GM23338 (cell line): ENCODE results near the gene CDON. TPM values are rescaled to one million over a fixed set of nuclear protein-coding genes. Genes with fewer than 3 reads are reported as not detected.

Experiments used
- ATAC-seq: fragments of 200-7000 bp; cut with Tn5 transposase; 3 replicates; pipeline ENCODE4 v1.9.1; 2020
- DNase-seq: peaks from one replicate; pipeline ENCODE4 v3.0.0-alpha.2; 2015; ENCODE audit warnings: low spot score
- H2AFZ ChIP-seq: fragments of 200-600 bp; sonication (generic); 2 replicates; pipeline ENCODE4 v1.8.0; 2016; ENCODE audit warnings: antibody characterized with exemption, mild to moderate bottlenecking, moderate library complexity
- H3F3A ChIP-seq: fragments of 200-600 bp; sonication (generic); replicated peaks from 2 replicates; pipeline ENCODE4 v1.8.0; 2017; ENCODE audit warnings: antibody characterized with exemption, mixed run types, low read depth
- H3K27ac ChIP-seq: fragments of 200-600 bp; sonication (generic); 2 replicates; pipeline ENCODE4 v1.6.1; 2016; ENCODE audit warnings: low read depth
- H3K27me3 ChIP-seq: fragments of 200-600 bp; sonication (generic); 2 replicates; pipeline ENCODE4 v1.8.0; 2016; ENCODE audit warnings: mild to moderate bottlenecking, mixed run types, moderate library complexity; ENCODE audit not compliant: insufficient read depth
- H3K36me3 ChIP-seq: fragments of 200-600 bp; sonication (generic); 2 replicates; pipeline ENCODE4 v1.8.0; 2016; ENCODE audit warnings: mild to moderate bottlenecking; ENCODE audit not compliant: insufficient read depth
- H3K4me1 ChIP-seq: fragments of 200-600 bp; sonication (generic); 2 replicates; pipeline ENCODE4 v1.8.0; 2016; ENCODE audit warnings: mild to moderate bottlenecking, moderate library complexity; ENCODE audit not compliant: insufficient read depth
- H3K4me2 ChIP-seq: fragments of 200-600 bp; sonication (generic); 2 replicates; pipeline ENCODE4 v1.7.1; 2017; ENCODE audit warnings: mixed run types
- H3K4me3 ChIP-seq: fragments of 200-600 bp; sonication (generic); 2 replicates; pipeline ENCODE4 v1.6.1; 2016; ENCODE audit warnings: mixed run types
- H3K79me2 ChIP-seq: fragments of 200-600 bp; sonication (generic); replicated peaks from 2 replicates; pipeline ENCODE4 v1.8.0; 2017; ENCODE audit warnings: mild to moderate bottlenecking; ENCODE audit not compliant: insufficient read depth
- H3K9me2 ChIP-seq: fragments of 200-600 bp; sonication (generic); 2 replicates; pipeline ENCODE4 v1.8.0; 2017; ENCODE audit not compliant: insufficient read depth
- H4K20me1 ChIP-seq: fragments of 200-600 bp; sonication (generic); replicated peaks from 2 replicates; pipeline ENCODE4 v1.8.0; 2017; ENCODE audit warnings: mild to moderate bottlenecking; ENCODE audit not compliant: insufficient read depth
- H3K27ac Mint-ChIP-seq: 2 replicates; pipeline ENCODE4 v1.8.0; 2020; ENCODE audit warnings: inconsistent platforms, mild to moderate bottlenecking, moderate library complexity, mixed read lengths
- H3K27me3 Mint-ChIP-seq: 3 replicates; pipeline ENCODE4 v1.8.0; 2022; ENCODE audit warnings: low read depth, mild to moderate bottlenecking, moderate library complexity, mixed read lengths, inconsistent platforms; ENCODE audit not compliant: insufficient read depth, poor library complexity
- H3K36me3 Mint-ChIP-seq: 3 replicates; pipeline ENCODE4 v1.8.0; 2021; ENCODE audit warnings: low read depth, mild to moderate bottlenecking, inconsistent platforms, moderate library complexity, mixed read lengths
- H3K4me1 Mint-ChIP-seq: 3 replicates; pipeline ENCODE4 v1.8.0; 2020; ENCODE audit warnings: mild to moderate bottlenecking, inconsistent platforms, mixed read lengths
- H3K4me3 Mint-ChIP-seq: 3 replicates; pipeline ENCODE4 v1.8.0; 2021; ENCODE audit warnings: moderate library complexity, mild to moderate bottlenecking, inconsistent platforms, mixed read lengths
- H3K9me3 Mint-ChIP-seq: 3 replicates; pipeline ENCODE4 v1.8.0; 2020; ENCODE audit warnings: moderate library complexity, mild to moderate bottlenecking, inconsistent platforms, mixed read lengths
- CREB1 ChIP-seq: fragments of 250-450 bp; sonication (Bioruptor Pico); IDR thresholded peaks from 2 replicates; pipeline ENCODE4 v1.5.0; 2020; ENCODE audit warnings: low read depth, mild to moderate bottlenecking, moderate library complexity
- EZH2 ChIP-seq: fragments of 200-600 bp; sonication (generic); IDR thresholded peaks from one replicate; pipeline ENCODE4 v1.8.0; 2017; ENCODE audit warnings: antibody characterized with exemption, mild to moderate bottlenecking, low read depth; ENCODE audit not compliant: unreplicated experiment
- EZH2phosphoT487 ChIP-seq: fragments of 200-600 bp; sonication (generic); IDR thresholded peaks from one replicate; pipeline ENCODE4 v1.8.1; 2018; ENCODE audit warnings: antibody characterized with exemption; ENCODE audit not compliant: unreplicated experiment
- JUNB ChIP-seq: IDR thresholded peaks from one replicate; pipeline ENCODE4 v1.6.1; 2016; ENCODE audit warnings: antibody characterized with exemption; ENCODE audit not compliant: unreplicated experiment
- NANOG ChIP-seq: IDR thresholded peaks from 2 replicates; pipeline ENCODE4 v1.6.1; 2016; ENCODE audit warnings: antibody characterized with exemption, borderline replicate concordance
- POLR2AphosphoS5 ChIP-seq: IDR thresholded peaks from 2 replicates; pipeline ENCODE4 v1.6.1; 2016; ENCODE audit warnings: antibody characterized with exemption, low read depth
- REST ChIP-seq: IDR thresholded peaks from one replicate; pipeline ENCODE4 v1.6.1; 2018; ENCODE audit warnings: antibody characterized with exemption; ENCODE audit not compliant: unreplicated experiment
- ZNF114 ChIP-seq: fragments of 250-450 bp; sonication (Bioruptor Pico); IDR thresholded peaks from 2 replicates; pipeline ENCODE4 v1.5.0; 2020; ENCODE audit warnings: mild to moderate bottlenecking, moderate library complexity
- polyA plus RNA-seq: library from polyadenylated mRNA; unstranded; fragments of >200 nt; fragmentation: Nextera tagmentation; extraction: Ambion mirVana; gene quantifications from 2 replicates; pipeline ENCODE4 v1.2.1, GENCODE V29; 2016
- total RNA-seq: library from RNA; depleted of rRNA; stranded (reverse); fragments of >200 nt; shearing (Covaris generic); gene quantifications from 2 replicates; pipeline ENCODE4 v1.2.3, GENCODE V29; 2014
- TF ChIP-seq, protein P1 (sequence below), 2 experiments: fragments of 200-600 bp in 1 of 2; sonication (generic) in 1 of 2; conservative IDR thresholded peaks; 2 replicates each; pipeline versions ENCODE4 v1.5.1 to v1.6.1; 2016 to 2017; ENCODE audit warnings: antibody characterized with exemption in 2 of 2, low read depth in 2 of 2, mild to moderate bottlenecking in 2 of 2, moderate library complexity in 1 of 2

CDON gene
- total and polyA plus RNA-seq, 2 experiments from 2014 or later, result 4.1 to 35.5 TPM

- Mint-ChIP-seq H3K27ac (no peak within 1 kb of the TSS), H3K27me3 (peaks cover 11% of the 10 kb centered on the region), H3K4me1 (peaks cover 17% of the 10 kb centered on the region), H3K4me3 (no peak within 1 kb of the TSS), H3K36me3 (no peaks in the 10 kb centered on the region; the same call in 2 of the 3 replicates), H3K9me3 (no peaks in the 10 kb centered on the region; the same call in 2 of the 3 replicates)
- TF ChIP-seq POLR2AphosphoS5 (no peak), ZNF114 (no peak), EZH2 (no peak), REST (no peak), NANOG (no peak)
- Histone ChIP-seq H2AFZ (no peak within 1 kb of the TSS), H3K4me1 (peaks cover 13% of the 10 kb centered on the region), H4K20me1 (no peaks in the 10 kb centered on the region), H3F3A (no peaks in the 10 kb centered on the region), H3K4me2 (no peak within 1 kb of the TSS), H3K27ac (no peak within 1 kb of the TSS), H3K9me2 (no peaks in the 10 kb centered on the region), H3K36me3 (no peaks in the 10 kb centered on the region), H3K79me2 (no peaks in the 10 kb centered on the region), H3K27me3 (no peaks in the 10 kb centered on the region), H3K4me3 (no peak within 1 kb of the TSS)
- ATAC-seq (no peak), DNase-seq (no peak)
Measured at GRCh38 chr11:125945797-125946520, 116.7 kb downstream of the CDON start, which contains the start of gene VSIG10L2. VSIG10L2 (plus strand) TSS chr11:125946044; CDS start chr11:125946056, 12 bp downstream.

DNA sequence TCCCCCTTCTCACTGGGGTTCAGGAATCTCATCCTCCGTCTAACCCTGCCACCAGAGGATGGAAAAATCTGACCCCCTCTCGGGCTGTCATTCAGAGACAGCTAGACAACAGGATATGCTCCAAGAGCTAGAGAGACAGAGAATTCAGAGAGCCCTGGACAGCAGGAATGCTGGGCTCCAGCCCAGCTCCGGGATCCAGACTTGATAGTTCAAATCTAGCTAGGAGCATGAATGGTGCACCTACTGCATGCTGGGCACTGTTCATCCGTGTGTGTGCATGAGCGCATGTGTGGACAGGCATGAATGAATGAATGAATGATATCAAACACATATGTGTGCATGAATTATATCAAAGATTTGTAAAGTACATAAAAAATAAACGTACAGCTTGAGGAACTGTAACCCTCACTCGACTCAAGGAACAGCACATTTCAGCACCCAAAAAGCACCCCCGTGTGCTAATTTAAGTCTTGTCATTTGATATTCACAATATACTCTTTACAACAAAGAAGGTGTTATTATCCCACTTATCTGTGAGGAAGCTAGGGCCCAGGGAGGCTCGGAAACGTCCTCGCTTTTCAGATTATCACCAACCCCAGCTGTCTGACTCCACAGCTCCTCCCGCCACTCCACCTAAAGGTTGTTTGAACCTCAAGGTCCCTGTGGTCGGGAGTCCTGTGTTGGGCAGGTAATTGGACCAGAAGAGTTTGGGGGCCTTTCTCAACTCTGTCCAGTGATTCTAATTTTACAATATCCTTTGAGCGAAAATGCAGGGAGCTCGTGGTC, 117.5 kb downstream of the CDON start:
- Histone ChIP-seq H3K79me2 (no peaks in the 10 kb centered on the region), H4K20me1 (no peaks in the 10 kb centered on the region), H3K4me3 (no peak overlapping the region), H3K27ac (no peak overlapping the region), H3K9me2 (no peaks in the 10 kb centered on the region), H2AFZ (no peak overlapping the region), H3K27me3 (no peaks in the 10 kb centered on the region), H3K4me1 (peaks cover 13% of the 10 kb centered on the region), H3F3A (no peaks in the 10 kb centered on the region), H3K4me2 (no peak overlapping the region), H3K36me3 (no peaks in the 10 kb centered on the region)
- Mint-ChIP-seq H3K9me3 (no peaks in the 10 kb centered on the region; the same call in 2 of the 3 replicates), H3K4me3 (no peak overlapping the region), H3K27ac (no peak overlapping the region), H3K36me3 (no peaks in the 10 kb centered on the region; the same call in 2 of the 3 replicates), H3K27me3 (peaks cover 15% of the 10 kb centered on the region), H3K4me1 (peaks cover 17% of the 10 kb centered on the region)
- no peak for DNase-seq
- TF ChIP-seq CREB1 (CRISPR knock-in tag) (no peak), JUNB (no peak), EZH2 (no peak), EZH2phosphoT487 (no peak)
- TF ChIP-seq, protein P1, sequence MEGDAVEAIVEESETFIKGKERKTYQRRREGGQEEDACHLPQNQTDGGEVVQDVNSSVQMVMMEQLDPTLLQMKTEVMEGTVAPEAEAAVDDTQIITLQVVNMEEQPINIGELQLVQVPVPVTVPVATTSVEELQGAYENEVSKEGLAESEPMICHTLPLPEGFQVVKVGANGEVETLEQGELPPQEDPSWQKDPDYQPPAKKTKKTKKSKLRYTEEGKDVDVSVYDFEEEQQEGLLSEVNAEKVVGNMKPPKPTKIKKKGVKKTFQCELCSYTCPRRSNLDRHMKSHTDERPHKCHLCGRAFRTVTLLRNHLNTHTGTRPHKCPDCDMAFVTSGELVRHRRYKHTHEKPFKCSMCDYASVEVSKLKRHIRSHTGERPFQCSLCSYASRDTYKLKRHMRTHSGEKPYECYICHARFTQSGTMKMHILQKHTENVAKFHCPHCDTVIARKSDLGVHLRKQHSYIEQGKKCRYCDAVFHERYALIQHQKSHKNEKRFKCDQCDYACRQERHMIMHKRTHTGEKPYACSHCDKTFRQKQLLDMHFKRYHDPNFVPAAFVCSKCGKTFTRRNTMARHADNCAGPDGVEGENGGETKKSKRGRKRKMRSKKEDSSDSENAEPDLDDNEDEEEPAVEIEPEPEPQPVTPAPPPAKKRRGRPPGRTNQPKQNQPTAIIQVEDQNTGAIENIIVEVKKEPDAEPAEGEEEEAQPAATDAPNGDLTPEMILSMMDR (conservative IDR thresholded peaks at IDR 0.05; ENCODE audit: low read depth in 2 of 2), result no peak
- no peak for ATAC-seq
